Activated naive CD8-positive, alpha-beta T cell treated with anti-CD3 and anti-CD28 coated beads for 36 hours (primary cell): Measurements from ENCODE around the gene ZNF154. TPM values are rescaled to one million over a fixed set of nuclear protein-coding genes. Genes with fewer than 3 reads are reported as not detected.
"Not testable (repeated sequence)": the region's sequence is repeated elsewhere in the genome, so short reads cannot be mapped to it uniquely, and the experiment has no call there.

Experiments used
- DNase-seq: peaks from one replicate; pipeline ENCODE4 v3.0.0; 2021
- H3K27ac Mint-ChIP-seq: one replicate; pipeline ENCODE4 v1.8.0; 2022; ENCODE audit warnings: mild to moderate bottlenecking, moderate library complexity, mixed read lengths
- H3K27me3 Mint-ChIP-seq: one replicate; pipeline ENCODE4 v1.8.0; 2022; ENCODE audit warnings: mild to moderate bottlenecking, mixed read lengths
- H3K36me3 Mint-ChIP-seq: one replicate; pipeline ENCODE4 v1.8.0; 2021; ENCODE audit warnings: mild to moderate bottlenecking, mixed read lengths
- H3K4me1 Mint-ChIP-seq: one replicate; pipeline ENCODE4 v1.8.0; 2021; ENCODE audit warnings: mixed read lengths
- H3K4me3 Mint-ChIP-seq: one replicate; pipeline ENCODE4 v1.8.0; 2022; ENCODE audit warnings: mild to moderate bottlenecking, moderate library complexity, mixed read lengths
- H3K9me3 Mint-ChIP-seq: one replicate; pipeline ENCODE4 v1.8.0; 2022; ENCODE audit warnings: mixed read lengths
- total RNA-seq, 2 experiments: library from RNA; stranded (reverse); gene quantifications; one replicate each; pipeline ENCODE4 v1.2.3, GENCODE V29; 2021

The ZNF154 gene
- 1 to 10 TPM; 6.3 to 6.7 TPM for total RNA-seq

- Mint-ChIP-seq H3K36me3 (peaks cover 56% of the 10 kb centered on the region), H3K27ac (peak within 1 kb of the TSS; percentile 93), H3K9me3 (peaks cover 39% of the 10 kb centered on the region), H3K27me3 (no peaks in the 10 kb centered on the region), H3K4me3 (peak within 1 kb of the TSS; percentile 97), H3K4me1 (peaks cover 34% of the 10 kb centered on the region)
- DNase-seq = peak; percentile 68
Measured at GRCh38 chr19:57708641-57709361, at the start of gene ZNF154. TSS of gene ZNF154 (minus strand) at chr19:57709204. CDS start at chr19:57708971, 233 bp downstream.

- DNase-seq = no peak
- Mint-ChIP-seq H3K9me3 (peaks cover 47% of the 10 kb centered on the region), H3K36me3 (peaks cover 95% of the 10 kb centered on the region), H3K27ac (no peak overlapping the region), H3K27me3 (no peaks in the 10 kb centered on the region), H3K4me3 (no peak overlapping the region), H3K4me1 (no peaks in the 10 kb centered on the region)
Measured at GRCh38 chr19:57757941-57758340, 48.9 kb upstream of the ZNF154 start.

GRCh38 chr19:57755031-57755430 lies 46.0 kb upstream of the ZNF154 start:
- Mint-ChIP-seq H3K27ac (no peak overlapping the region), H3K4me1 (no peaks in the 10 kb centered on the region), H3K36me3 (peaks cover 100% of the 10 kb centered on the region), H3K9me3 (peaks cover 64% of the 10 kb centered on the region), H3K4me3 (no peak overlapping the region), H3K27me3 (no peaks in the 10 kb centered on the region)
- DNase-seq = no peak

- Mint-ChIP-seq H3K36me3 (peaks cover 100% of the 10 kb centered on the region), H3K27me3 (no peaks in the 10 kb centered on the region), H3K9me3 (peaks cover 67% of the 10 kb centered on the region), H3K4me3 (no peak overlapping the region), H3K4me1 (no peaks in the 10 kb centered on the region), H3K27ac (no peak overlapping the region)
- no peak for DNase-seq
Measured at GRCh38 chr19:57754091-57754673, 45.2 kb upstream of the ZNF154 start.

GRCh38 chr19:57748029-57748428 lies 39.0 kb upstream of the ZNF154 start:
- peaks cover 40% of the 10 kb centered on the region for H3K9me3 Mint-ChIP-seq
- no peak overlapping the region for H3K27ac Mint-ChIP-seq
- no peak for DNase-seq

GRCh38 chr19:57747472-57747807 lies 38.4 kb upstream of the ZNF154 start:
- peak overlapping the region; percentile 97 for H3K27ac Mint-ChIP-seq
- H3K27me3 Mint-ChIP-seq = no peaks in the 10 kb centered on the region
- H3K36me3 Mint-ChIP-seq = peaks cover 59% of the 10 kb centered on the region
- DNase-seq = no peak
- H3K9me3 Mint-ChIP-seq = peaks cover 34% of the 10 kb centered on the region
- peaks cover 11% of the 10 kb centered on the region for H3K4me1 Mint-ChIP-seq
- H3K4me3 Mint-ChIP-seq = peak overlapping the region; percentile 99

More at GRCh38 chr19:57748029-57748428, 39.0 kb upstream of the ZNF154 start:
- Mint-ChIP-seq H3K27me3 (no peaks in the 10 kb centered on the region), H3K36me3 (peaks cover 64% of the 10 kb centered on the region), H3K4me3 (peak overlapping the region; percentile 99), H3K4me1 (peaks cover 11% of the 10 kb centered on the region)

- Mint-ChIP-seq H3K27ac (peak within 1 kb of the TSS; percentile 97), H3K4me3 (peak within 1 kb of the TSS; percentile 99), H3K27me3 (no peaks in the 10 kb centered on the region), H3K9me3 (peaks cover 31% of the 10 kb centered on the region), H3K4me1 (peaks cover 11% of the 10 kb centered on the region), H3K36me3 (peaks cover 52% of the 10 kb centered on the region)
- DNase-seq = peak; percentile 80
Measured at GRCh38 chr19:57746580-57747471, 37.8 kb upstream of the ZNF154 start, which contains the start of gene ZNF776. TSS of gene ZNF776 (plus strand) at chr19:57746815. CDS start at chr19:57747059, 244 bp downstream.

- H3K36me3 Mint-ChIP-seq, H3K4me3 Mint-ChIP-seq, H3K27ac Mint-ChIP-seq, H3K9me3 Mint-ChIP-seq, H3K4me1 Mint-ChIP-seq, DNase-seq, H3K27me3 Mint-ChIP-seq: not testable (repeated sequence)
Measured at GRCh38 chr19:57738770-57739169, 29.8 kb upstream of the ZNF154 start.

GRCh38 chr19:57738320-57738719 lies 29.3 kb upstream of the ZNF154 start:
- H3K4me1 Mint-ChIP-seq, H3K4me3 Mint-ChIP-seq, H3K36me3 Mint-ChIP-seq, H3K27ac Mint-ChIP-seq, H3K9me3 Mint-ChIP-seq, H3K27me3 Mint-ChIP-seq: not testable (repeated sequence)
- DNase-seq = peak; percentile 24

GRCh38 chr19:57720878-57721277 lies 11.9 kb upstream of the ZNF154 start:
- Mint-ChIP-seq H3K36me3 (peaks cover 89% of the 10 kb centered on the region), H3K27ac (no peak overlapping the region)

GRCh38 chr19:57719901-57720519 lies 11.0 kb upstream of the ZNF154 start:
- H3K4me3 Mint-ChIP-seq = no peak overlapping the region
- DNase-seq = no peak
- H3K27me3 Mint-ChIP-seq = no peaks in the 10 kb centered on the region
- H3K36me3 Mint-ChIP-seq = peaks cover 88% of the 10 kb centered on the region
- H3K9me3 Mint-ChIP-seq = peaks cover 62% of the 10 kb centered on the region
- peaks cover 3% of the 10 kb centered on the region for H3K4me1 Mint-ChIP-seq
- no peak overlapping the region for H3K27ac Mint-ChIP-seq

More at GRCh38 chr19:57720878-57721277, 11.9 kb upstream of the ZNF154 start:
- Mint-ChIP-seq H3K4me1 (peaks cover 3% of the 10 kb centered on the region), H3K27me3 (no peaks in the 10 kb centered on the region), H3K4me3 (no peak overlapping the region), H3K9me3 (peaks cover 58% of the 10 kb centered on the region)
- DNase-seq = no peak

GRCh38 chr19:57719424-57719823 lies 10.4 kb upstream of the ZNF154 start:
- H3K36me3 Mint-ChIP-seq = peaks cover 89% of the 10 kb centered on the region
- peaks cover 3% of the 10 kb centered on the region for H3K4me1 Mint-ChIP-seq
- DNase-seq = no peak
- no peaks in the 10 kb centered on the region for H3K27me3 Mint-ChIP-seq
- no peak overlapping the region for H3K27ac Mint-ChIP-seq
- peaks cover 61% of the 10 kb centered on the region for H3K9me3 Mint-ChIP-seq
- H3K4me3 Mint-ChIP-seq = no peak overlapping the region

- Mint-ChIP-seq H3K4me1 (peaks cover 17% of the 10 kb centered on the region), H3K9me3 (peaks cover 24% of the 10 kb centered on the region), H3K4me3 (no peak overlapping the region), H3K27me3 (no peaks in the 10 kb centered on the region), H3K27ac (no peak overlapping the region), H3K36me3 (peaks cover 49% of the 10 kb centered on the region)
- DNase-seq = no peak
Measured at GRCh38 chr19:57712222-57712621, 3.2 kb upstream of the ZNF154 start.

GRCh38 chr19:57709616-57710015 lies 612 bp upstream of the ZNF154 start:
- peaks cover 29% of the 10 kb centered on the region for H3K4me1 Mint-ChIP-seq
- no peaks in the 10 kb centered on the region for H3K27me3 Mint-ChIP-seq
- no peak for DNase-seq
- peaks cover 56% of the 10 kb centered on the region for H3K36me3 Mint-ChIP-seq
- peak overlapping the region; percentile 97 for H3K4me3 Mint-ChIP-seq
- peaks cover 31% of the 10 kb centered on the region for H3K9me3 Mint-ChIP-seq
- H3K27ac Mint-ChIP-seq = no peak overlapping the region

GRCh38 chr19:57706346-57706745 lies 2.7 kb downstream of the ZNF154 start:
- no peak for DNase-seq

More at GRCh38 chr19:57706346-57706745, 2.7 kb downstream of the ZNF154 start:
- peaks cover 55% of the 10 kb centered on the region for H3K9me3 Mint-ChIP-seq
- no peaks in the 10 kb centered on the region for H3K27me3 Mint-ChIP-seq
- peaks cover 34% of the 10 kb centered on the region for H3K4me1 Mint-ChIP-seq
- peak overlapping the region; percentile 24 for H3K4me3 Mint-ChIP-seq
- H3K36me3 Mint-ChIP-seq = peaks cover 79% of the 10 kb centered on the region
- H3K27ac Mint-ChIP-seq = peak overlapping the region; percentile 9
